Parathyroid adenoma (tissue), 2 donors: ENCODE results near the gene CASKIN2.

Experiments
- H2AFZ ChIP-seq: fragments of 300-600 bp; sonication (generic); one replicate; pipeline ENCODE4 v1.7.0; 2017; ENCODE audit warnings: antibody characterized with exemption, mild to moderate bottlenecking
- H3K27ac ChIP-seq: fragments of 300-600 bp; sonication (generic); one replicate; pipeline ENCODE4 v1.7.0; 2017
- H3K27me3 ChIP-seq: fragments of 300-600 bp; sonication (generic); one replicate; pipeline ENCODE4 v1.7.0; 2017; ENCODE audit warnings: low read length; ENCODE audit not compliant: control insufficient read depth, insufficient read depth
- H3K36me3 ChIP-seq: fragments of 300-600 bp; sonication (generic); one replicate; pipeline ENCODE4 v1.7.0; 2017; ENCODE audit warnings: low read length; ENCODE audit not compliant: control insufficient read depth, insufficient read depth
- H3K4me1 ChIP-seq: fragments of 300-600 bp; sonication (generic); one replicate; pipeline ENCODE4 v1.7.0; 2017; ENCODE audit warnings: control low read depth
- H3K4me2 ChIP-seq: fragments of 300-600 bp; sonication (generic); one replicate; pipeline ENCODE4 v1.7.0; 2017; ENCODE audit warnings: low read length
- H3K4me3 ChIP-seq: fragments of 300-600 bp; sonication (generic); one replicate; pipeline ENCODE4 v1.7.0; 2017; ENCODE audit warnings: low read depth, low read length
- H3K79me2 ChIP-seq: fragments of 300-600 bp; sonication (generic); one replicate; pipeline ENCODE4 v1.7.0; 2017; ENCODE audit warnings: control low read depth
- H3K9ac ChIP-seq: fragments of 300-600 bp; sonication (generic); one replicate; pipeline ENCODE4 v1.7.0; 2017; ENCODE audit warnings: mild to moderate bottlenecking
- H3K9me3 ChIP-seq: fragments of 300-600 bp; sonication (generic); one replicate; pipeline ENCODE4 v1.7.0; 2017; ENCODE audit warnings: low read length; ENCODE audit not compliant: control insufficient read depth
- CTCF ChIP-seq: fragments of 300-600 bp; sonication (generic); IDR thresholded peaks from one replicate; pipeline ENCODE4 v1.7.0; 2017; ENCODE audit warnings: antibody characterized with exemption, mild to moderate bottlenecking
- donor health status: primary hyperparathyroidism.

Gene CASKIN2

GRCh38 chr17:75551266-75551665 lies 35.9 kb upstream of the CASKIN2 start:
- H3K9me3 ChIP-seq: no peaks in the 10 kb centered on the region
- H3K4me3 ChIP-seq: no peak overlapping the region
- TF ChIP-seq CTCF: no peak
- peak overlapping the region; percentile 100 for H3K27ac ChIP-seq
- H3K36me3 ChIP-seq: no peaks in the 10 kb centered on the region
- peaks cover 4% of the 10 kb centered on the region for H3K79me2 ChIP-seq
- peak overlapping the region; percentile 60 for H2AFZ ChIP-seq
- no peaks in the 10 kb centered on the region for H3K27me3 ChIP-seq
- no peak overlapping the region for H3K9ac ChIP-seq
- no peak overlapping the region for H3K4me2 ChIP-seq
- H3K4me1 ChIP-seq: peaks cover 23% of the 10 kb centered on the region

- peak overlapping the region; percentile 56 for H3K4me3 ChIP-seq
- no peaks in the 10 kb centered on the region for H3K9me3 ChIP-seq
- H2AFZ ChIP-seq: peak overlapping the region; percentile 93
- H3K27me3 ChIP-seq: no peaks in the 10 kb centered on the region
- no peak overlapping the region for H3K9ac ChIP-seq
- H3K27ac ChIP-seq: peak overlapping the region; percentile 100
- no peaks in the 10 kb centered on the region for H3K36me3 ChIP-seq
- TF ChIP-seq CTCF: no peak
- H3K79me2 ChIP-seq: peaks cover 2% of the 10 kb centered on the region
- peak overlapping the region; percentile 92 for H3K4me2 ChIP-seq
- peaks cover 23% of the 10 kb centered on the region for H3K4me1 ChIP-seq
Measured at GRCh38 chr17:75550139-75550465, 34.8 kb upstream of the CASKIN2 start.

- Histone ChIP-seq H3K4me1 (peaks cover 23% of the 10 kb centered on the region), H3K4me2 (peak overlapping the region; percentile 92), H3K9me3 (no peaks in the 10 kb centered on the region), H3K9ac (peak overlapping the region; percentile 69), H3K36me3 (no peaks in the 10 kb centered on the region), H3K4me3 (peak overlapping the region; percentile 56), H3K27me3 (no peaks in the 10 kb centered on the region), H3K79me2 (no peaks in the 10 kb centered on the region), H2AFZ (peak overlapping the region; percentile 93), H3K27ac (peak overlapping the region; percentile 100)
- no peak for TF ChIP-seq CTCF
Measured at GRCh38 chr17:75549246-75550138, 34.2 kb upstream of the CASKIN2 start.

GRCh38 chr17:75548813-75549212 lies 33.5 kb upstream of the CASKIN2 start:
- H3K36me3 ChIP-seq: no peaks in the 10 kb centered on the region
- no peaks in the 10 kb centered on the region for H3K79me2 ChIP-seq
- H3K9me3 ChIP-seq: no peaks in the 10 kb centered on the region
- no peak overlapping the region for H3K4me2 ChIP-seq
- H3K4me1 ChIP-seq: peaks cover 23% of the 10 kb centered on the region
- H2AFZ ChIP-seq: peak overlapping the region; percentile 93
- no peak for TF ChIP-seq CTCF
- no peak overlapping the region for H3K9ac ChIP-seq
- H3K27me3 ChIP-seq: no peaks in the 10 kb centered on the region
- H3K27ac ChIP-seq: peak overlapping the region; percentile 100
- H3K4me3 ChIP-seq: no peak overlapping the region

GRCh38 chr17:75547091-75547490 lies 31.8 kb upstream of the CASKIN2 start:
- H3K9ac ChIP-seq: no peak overlapping the region
- H3K27ac ChIP-seq: no peak overlapping the region
- no peaks in the 10 kb centered on the region for H3K9me3 ChIP-seq
- H3K4me3 ChIP-seq: no peak overlapping the region
- H3K4me2 ChIP-seq: no peak overlapping the region
- H3K27me3 ChIP-seq: no peaks in the 10 kb centered on the region
- no peak for TF ChIP-seq CTCF
- H3K36me3 ChIP-seq: no peaks in the 10 kb centered on the region
- H2AFZ ChIP-seq: no peak overlapping the region
- peaks cover 23% of the 10 kb centered on the region for H3K4me1 ChIP-seq
- H3K79me2 ChIP-seq: no peaks in the 10 kb centered on the region
